GM23338 (cell line): Measurements from ENCODE around the gene PTPRN2. TPM values are rescaled to one million over a fixed set of nuclear protein-coding genes. Genes with fewer than 3 reads are reported as not detected.

Experiments
- ATAC-seq: fragments of 200-7000 bp; cut with Tn5 transposase; 3 replicates; pipeline ENCODE4 v1.9.1; 2020
- DNase-seq: peaks from one replicate; pipeline ENCODE4 v3.0.0-alpha.2; 2015; ENCODE audit warnings: low spot score
- H2AFZ ChIP-seq: fragments of 200-600 bp; sonication (generic); 2 replicates; pipeline ENCODE4 v1.8.0; 2016; ENCODE audit warnings: antibody characterized with exemption, mild to moderate bottlenecking, moderate library complexity
- H3F3A ChIP-seq: fragments of 200-600 bp; sonication (generic); replicated peaks from 2 replicates; pipeline ENCODE4 v1.8.0; 2017; ENCODE audit warnings: antibody characterized with exemption, mixed run types, low read depth
- H3K27ac ChIP-seq: fragments of 200-600 bp; sonication (generic); 2 replicates; pipeline ENCODE4 v1.6.1; 2016; ENCODE audit warnings: low read depth
- H3K27me3 ChIP-seq: fragments of 200-600 bp; sonication (generic); 2 replicates; pipeline ENCODE4 v1.8.0; 2016; ENCODE audit warnings: mild to moderate bottlenecking, mixed run types, moderate library complexity; ENCODE audit not compliant: insufficient read depth
- H3K36me3 ChIP-seq: fragments of 200-600 bp; sonication (generic); 2 replicates; pipeline ENCODE4 v1.8.0; 2016; ENCODE audit warnings: mild to moderate bottlenecking; ENCODE audit not compliant: insufficient read depth
- H3K4me1 ChIP-seq: fragments of 200-600 bp; sonication (generic); 2 replicates; pipeline ENCODE4 v1.8.0; 2016; ENCODE audit warnings: mild to moderate bottlenecking, moderate library complexity; ENCODE audit not compliant: insufficient read depth
- H3K4me2 ChIP-seq: fragments of 200-600 bp; sonication (generic); 2 replicates; pipeline ENCODE4 v1.7.1; 2017; ENCODE audit warnings: mixed run types
- H3K4me3 ChIP-seq: fragments of 200-600 bp; sonication (generic); 2 replicates; pipeline ENCODE4 v1.6.1; 2016; ENCODE audit warnings: mixed run types
- H3K79me2 ChIP-seq: fragments of 200-600 bp; sonication (generic); replicated peaks from 2 replicates; pipeline ENCODE4 v1.8.0; 2017; ENCODE audit warnings: mild to moderate bottlenecking; ENCODE audit not compliant: insufficient read depth
- H3K9me2 ChIP-seq: fragments of 200-600 bp; sonication (generic); 2 replicates; pipeline ENCODE4 v1.8.0; 2017; ENCODE audit not compliant: insufficient read depth
- H4K20me1 ChIP-seq: fragments of 200-600 bp; sonication (generic); replicated peaks from 2 replicates; pipeline ENCODE4 v1.8.0; 2017; ENCODE audit warnings: mild to moderate bottlenecking; ENCODE audit not compliant: insufficient read depth
- H3K27ac Mint-ChIP-seq: 2 replicates; pipeline ENCODE4 v1.8.0; 2020; ENCODE audit warnings: inconsistent platforms, mild to moderate bottlenecking, moderate library complexity, mixed read lengths
- H3K27me3 Mint-ChIP-seq: 3 replicates; pipeline ENCODE4 v1.8.0; 2022; ENCODE audit warnings: low read depth, mild to moderate bottlenecking, moderate library complexity, mixed read lengths, inconsistent platforms; ENCODE audit not compliant: insufficient read depth, poor library complexity
- H3K36me3 Mint-ChIP-seq: 3 replicates; pipeline ENCODE4 v1.8.0; 2021; ENCODE audit warnings: low read depth, mild to moderate bottlenecking, inconsistent platforms, moderate library complexity, mixed read lengths
- H3K4me1 Mint-ChIP-seq: 3 replicates; pipeline ENCODE4 v1.8.0; 2020; ENCODE audit warnings: mild to moderate bottlenecking, inconsistent platforms, mixed read lengths
- H3K4me3 Mint-ChIP-seq: 3 replicates; pipeline ENCODE4 v1.8.0; 2021; ENCODE audit warnings: moderate library complexity, mild to moderate bottlenecking, inconsistent platforms, mixed read lengths
- H3K9me3 Mint-ChIP-seq: 3 replicates; pipeline ENCODE4 v1.8.0; 2020; ENCODE audit warnings: moderate library complexity, mild to moderate bottlenecking, inconsistent platforms, mixed read lengths
- CTCF ChIP-seq, 2 experiments: fragments of 200-600 bp in 1 of 2; sonication (generic) in 1 of 2; conservative IDR thresholded peaks; 2 replicates each; pipeline versions ENCODE4 v1.5.1 to v1.6.1; 2016 to 2017; ENCODE audit warnings: antibody characterized with exemption in 2 of 2, low read depth in 2 of 2, mild to moderate bottlenecking in 2 of 2, moderate library complexity in 1 of 2
- EZH2 ChIP-seq: fragments of 200-600 bp; sonication (generic); IDR thresholded peaks from one replicate; pipeline ENCODE4 v1.8.0; 2017; ENCODE audit warnings: antibody characterized with exemption, mild to moderate bottlenecking, low read depth; ENCODE audit not compliant: unreplicated experiment
- EZH2phosphoT487 ChIP-seq: fragments of 200-600 bp; sonication (generic); IDR thresholded peaks from one replicate; pipeline ENCODE4 v1.8.1; 2018; ENCODE audit warnings: antibody characterized with exemption; ENCODE audit not compliant: unreplicated experiment
- JUNB ChIP-seq: IDR thresholded peaks from one replicate; pipeline ENCODE4 v1.6.1; 2016; ENCODE audit warnings: antibody characterized with exemption; ENCODE audit not compliant: unreplicated experiment
- NANOG ChIP-seq: IDR thresholded peaks from 2 replicates; pipeline ENCODE4 v1.6.1; 2016; ENCODE audit warnings: antibody characterized with exemption, borderline replicate concordance
- REST ChIP-seq: IDR thresholded peaks from one replicate; pipeline ENCODE4 v1.6.1; 2018; ENCODE audit warnings: antibody characterized with exemption; ENCODE audit not compliant: unreplicated experiment
- STAT1 ChIP-seq: IDR thresholded peaks from one replicate; pipeline ENCODE4 v1.6.1; 2016; ENCODE audit warnings: antibody characterized with exemption; ENCODE audit not compliant: unreplicated experiment
- ZNF331 ChIP-seq: fragments of 250-450 bp; sonication (Bioruptor Pico); IDR thresholded peaks from 2 replicates; pipeline ENCODE4 v1.5.0; 2020; ENCODE audit warnings: low read depth, mild to moderate bottlenecking, moderate library complexity
- ZNF462 ChIP-seq: fragments of 250-450 bp; sonication (Bioruptor Pico); IDR thresholded peaks from 2 replicates; pipeline ENCODE4 v1.5.0; 2020; ENCODE audit warnings: mild to moderate bottlenecking, moderate library complexity
- polyA plus RNA-seq: library from polyadenylated mRNA; unstranded; fragments of >200 nt; fragmentation: Nextera tagmentation; extraction: Ambion mirVana; gene quantifications from 2 replicates; pipeline ENCODE4 v1.2.1, GENCODE V29; 2016
- total RNA-seq: library from RNA; depleted of rRNA; stranded (reverse); fragments of >200 nt; shearing (Covaris generic); gene quantifications from 2 replicates; pipeline ENCODE4 v1.2.3, GENCODE V29; 2014
- TF ChIP-seq, protein P1 (sequence below): IDR thresholded peaks from 2 replicates; pipeline ENCODE4 v1.6.1; 2016; ENCODE audit warnings: antibody characterized with exemption

The PTPRN2 gene
- total and polyA plus RNA-seq, 2 experiments from 2014 or later = 0.87 to 4.0 TPM

DNA sequence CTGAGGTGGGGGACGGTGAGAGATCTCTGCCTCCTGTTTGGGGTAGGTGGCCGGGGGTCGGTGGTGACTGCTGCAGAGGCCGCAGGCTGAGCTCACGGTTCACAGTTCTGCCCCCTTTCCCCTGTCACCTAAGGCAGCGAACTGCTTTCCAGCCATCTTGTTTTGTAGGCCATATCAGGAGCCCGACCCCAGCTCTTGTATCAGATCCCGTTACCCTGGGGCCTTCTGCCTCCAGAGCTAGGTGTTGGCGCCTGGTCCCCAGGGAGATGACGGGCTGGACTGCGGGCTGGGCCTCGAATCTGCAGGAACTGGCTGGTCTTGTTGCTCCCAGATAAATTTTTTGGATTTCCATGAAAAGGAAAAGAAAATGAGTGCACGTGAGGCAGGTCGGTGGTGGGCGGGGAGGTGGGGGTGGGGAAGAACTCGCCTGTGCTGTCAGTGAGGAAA is 1067.8 kb downstream of the PTPRN2 start (continued):
- no peak for TF ChIP-seq ZNF331 (CRISPR knock-in tag)
- TF ChIP-seq STAT1 = no peak
- TF ChIP-seq, protein P1, sequence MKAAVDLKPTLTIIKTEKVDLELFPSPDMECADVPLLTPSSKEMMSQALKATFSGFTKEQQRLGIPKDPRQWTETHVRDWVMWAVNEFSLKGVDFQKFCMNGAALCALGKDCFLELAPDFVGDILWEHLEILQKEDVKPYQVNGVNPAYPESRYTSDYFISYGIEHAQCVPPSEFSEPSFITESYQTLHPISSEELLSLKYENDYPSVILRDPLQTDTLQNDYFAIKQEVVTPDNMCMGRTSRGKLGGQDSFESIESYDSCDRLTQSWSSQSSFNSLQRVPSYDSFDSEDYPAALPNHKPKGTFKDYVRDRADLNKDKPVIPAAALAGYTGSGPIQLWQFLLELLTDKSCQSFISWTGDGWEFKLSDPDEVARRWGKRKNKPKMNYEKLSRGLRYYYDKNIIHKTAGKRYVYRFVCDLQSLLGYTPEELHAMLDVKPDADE = no peak
- no peak for TF ChIP-seq REST

GRCh38 chr7:157519246-157519645 is 1068.4 kb downstream of the PTPRN2 start:
- Mint-ChIP-seq H3K36me3 (peaks cover 41% of the 10 kb centered on the region), H3K4me3 (no peak overlapping the region), H3K27me3 (peaks cover 3% of the 10 kb centered on the region), H3K27ac (no peak overlapping the region), H3K9me3 (peaks cover 96% of the 10 kb centered on the region), H3K4me1 (no peaks in the 10 kb centered on the region)
- H3F3A ChIP-seq = no peaks in the 10 kb centered on the region
- no peaks in the 10 kb centered on the region for H4K20me1 ChIP-seq
- no peaks in the 10 kb centered on the region for H3K9me2 ChIP-seq
- ATAC-seq (no peak), DNase-seq (no peak)
- H3K36me3 ChIP-seq = no peaks in the 10 kb centered on the region
- TF ChIP-seq JUNB = no peak
- no peak for TF ChIP-seq STAT1
- TF ChIP-seq EZH2phosphoT487 = no peak
- TF ChIP-seq ZNF462 = no peak
- no peak for TF ChIP-seq EZH2
- TF ChIP-seq, protein P1 = no peak
- TF ChIP-seq NANOG = no peak
- no peak for TF ChIP-seq CTCF (conservative IDR thresholded peaks at IDR 0.05; ENCODE audit: low read depth in 2 of 2)
- no peaks in the 10 kb centered on the region for H3K79me2 ChIP-seq
- H3K4me1 ChIP-seq = no peaks in the 10 kb centered on the region
- no peaks in the 10 kb centered on the region for H3K27me3 ChIP-seq
- no peak overlapping the region for H3K27ac ChIP-seq
- H3K4me3 ChIP-seq = no peak overlapping the region
- H3K4me2 ChIP-seq = no peak overlapping the region
- H2AFZ ChIP-seq = no peak overlapping the region
